Activated effector memory CD4-positive, alpha-beta T cell treated with Interleukin-2 at 50 U/mL for 16 hours (primary cell): ENCODE measurements around the gene EIF4B.

Source experiments
- DNase-seq: peaks from one replicate; pipeline ENCODE4 v3.0.0-alpha.2; 2020

The EIF4B gene

DNA sequence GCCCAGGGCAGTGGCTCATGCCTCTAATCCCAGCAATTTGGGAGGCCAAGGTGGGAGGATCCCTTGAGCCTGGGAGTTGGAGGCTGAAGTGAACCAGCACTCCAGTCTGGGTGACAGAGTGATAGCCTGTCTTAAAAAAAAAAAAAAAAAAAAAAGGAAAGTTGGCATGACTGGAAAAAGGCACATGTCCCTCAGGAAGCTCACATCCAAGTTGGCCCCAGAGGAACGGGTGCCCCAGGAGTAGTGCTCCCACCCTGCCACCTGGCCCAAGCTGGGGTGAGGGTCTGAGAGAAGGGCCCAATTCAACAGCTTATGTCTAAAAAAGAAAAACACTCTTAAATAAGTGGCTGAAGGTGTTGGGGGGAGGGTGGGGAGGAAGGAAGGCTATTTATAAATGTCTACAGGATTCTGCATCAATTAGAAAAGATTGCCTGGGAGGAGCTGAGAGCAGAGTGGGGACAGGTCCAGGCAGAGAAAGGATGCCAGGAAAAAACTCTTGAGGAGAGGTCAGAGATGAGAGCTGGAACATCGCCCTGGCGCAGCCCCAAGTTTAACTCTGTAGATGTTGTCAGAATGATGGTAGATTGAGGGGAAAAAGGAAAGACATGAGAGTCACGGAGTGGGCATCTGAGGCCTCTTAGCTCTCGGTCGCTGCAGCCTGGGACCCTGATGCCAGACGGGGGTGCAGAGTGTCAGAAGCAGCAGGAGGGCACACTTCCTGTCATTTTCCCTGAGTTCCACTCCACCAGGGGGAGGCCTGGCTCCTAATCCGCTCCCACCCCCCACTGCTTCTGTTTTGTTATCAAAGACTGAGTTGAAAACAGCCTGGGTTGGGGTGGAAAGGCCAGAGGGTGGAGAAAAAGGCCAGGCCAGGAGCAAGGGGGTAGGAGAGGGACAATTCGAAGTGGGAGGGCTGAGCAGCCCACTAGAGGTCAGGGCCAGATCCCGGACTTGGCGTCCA, 65.6 kb downstream of the EIF4B start:
- DNase-seq, result no peak

DNA sequence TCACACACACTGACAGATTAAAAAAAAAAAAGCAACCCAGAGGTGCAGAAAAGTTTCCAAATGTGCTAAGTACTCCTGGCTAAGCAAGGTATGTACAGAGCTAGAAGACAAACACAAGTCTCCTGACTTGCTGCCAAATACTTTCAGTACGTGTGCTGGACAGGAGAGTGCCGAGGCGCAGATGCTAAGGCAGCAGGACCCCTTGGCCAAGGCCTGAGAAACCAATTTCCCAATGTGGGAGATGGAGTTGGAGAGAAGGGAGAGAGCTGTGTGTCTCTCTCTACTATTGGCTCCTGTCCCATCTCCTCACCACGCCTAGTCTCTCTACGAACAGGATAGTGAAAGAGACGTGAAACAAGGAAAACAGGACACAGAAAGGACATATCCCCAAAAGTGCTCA, 67.6 kb downstream of the EIF4B start:
- no peak for DNase-seq

DNA sequence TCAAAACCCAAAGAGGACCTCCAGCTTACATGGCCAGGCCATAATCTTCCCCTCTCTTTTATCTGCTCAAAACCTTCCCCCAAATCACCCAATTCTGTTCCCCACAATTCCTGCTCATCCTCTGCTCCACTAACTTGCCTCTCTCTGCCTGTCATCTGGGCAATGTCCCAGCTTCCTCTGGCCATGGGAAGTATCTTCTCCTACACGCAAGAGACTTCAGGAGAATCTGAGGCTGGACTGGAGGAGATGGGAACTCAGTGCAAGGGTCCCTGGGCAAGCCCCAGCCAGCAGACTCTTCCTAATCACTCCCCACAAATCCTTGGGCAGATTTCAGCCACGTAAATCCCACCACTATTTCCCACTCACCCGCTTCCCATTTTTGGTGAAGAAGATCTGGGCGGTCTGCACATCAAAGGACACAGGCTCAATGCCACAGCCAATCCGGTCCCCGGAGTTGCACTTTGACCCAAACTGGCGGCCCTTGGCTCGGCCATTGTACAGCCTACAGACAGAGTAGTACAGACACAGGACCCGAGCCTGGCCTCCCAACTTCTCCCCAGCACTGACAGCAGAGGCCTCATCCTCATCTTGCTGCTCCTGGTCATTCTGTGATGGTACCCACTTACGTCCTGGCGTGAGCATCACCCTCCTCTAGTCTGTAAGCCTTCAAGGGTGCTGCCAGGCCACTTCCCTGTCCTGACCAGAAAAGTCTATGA, 68.2 kb downstream of the EIF4B start:
- no peak for DNase-seq

DNA sequence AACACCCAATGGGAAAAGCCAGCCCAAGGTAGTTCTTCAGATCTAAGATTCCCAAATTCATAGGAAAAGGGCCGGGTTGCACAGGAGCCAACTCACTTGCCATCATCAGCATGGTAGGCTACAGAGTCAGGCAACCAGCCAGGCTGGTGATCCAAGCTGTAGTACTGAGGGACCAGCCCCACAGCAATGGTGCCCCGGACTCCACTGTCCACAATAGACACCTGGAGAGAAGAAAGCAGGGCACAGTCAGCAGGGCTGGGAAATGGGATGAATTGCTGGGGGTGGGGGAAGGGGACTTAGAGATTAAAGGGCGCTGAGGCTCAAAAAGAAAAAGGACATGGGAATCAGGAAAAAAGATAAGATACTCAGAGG, 68.7 kb downstream of the EIF4B start:
- DNase-seq, result no peak

DNA sequence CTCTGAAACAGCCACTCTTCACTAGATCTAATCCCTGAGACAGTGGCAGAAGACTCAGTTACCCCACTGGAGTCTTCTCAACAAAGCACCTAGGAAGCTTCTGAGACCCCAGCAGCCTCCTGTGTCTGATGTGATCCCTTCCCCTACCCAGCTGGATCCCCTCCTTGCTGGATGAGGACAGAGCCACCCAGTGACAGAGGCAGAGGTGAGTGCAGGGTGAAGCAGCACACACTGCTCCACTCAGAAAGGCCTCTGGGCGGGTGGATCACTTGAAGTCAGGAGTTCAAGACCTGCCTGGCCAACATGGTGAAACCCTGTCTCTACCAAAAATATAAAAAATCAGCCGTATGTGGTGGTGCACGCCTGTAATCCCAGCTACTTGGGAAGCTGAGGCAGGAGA, 70.2 kb downstream of the EIF4B start:
- DNase-seq, result no peak

DNA sequence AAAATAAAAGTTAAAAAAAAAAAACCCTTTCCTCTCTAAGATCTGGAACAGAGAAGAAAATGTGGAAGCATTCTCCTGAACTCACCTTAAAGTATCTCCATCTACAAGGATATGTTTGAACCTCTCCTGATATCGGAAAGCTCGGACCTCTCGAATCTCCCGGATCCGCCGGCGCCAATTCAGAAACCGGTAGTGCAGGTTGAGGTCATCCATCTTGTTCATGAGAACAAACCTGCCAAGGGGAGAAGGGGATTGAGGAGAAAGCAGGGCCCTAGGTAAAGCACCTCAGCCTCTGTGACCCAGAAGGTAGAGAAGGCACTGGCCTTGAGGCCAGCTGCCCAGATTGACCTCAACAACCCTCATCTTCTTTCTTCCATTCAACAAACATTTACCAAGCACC, 70.8 kb downstream of the EIF4B start:
- DNase-seq, result no peak

DNA sequence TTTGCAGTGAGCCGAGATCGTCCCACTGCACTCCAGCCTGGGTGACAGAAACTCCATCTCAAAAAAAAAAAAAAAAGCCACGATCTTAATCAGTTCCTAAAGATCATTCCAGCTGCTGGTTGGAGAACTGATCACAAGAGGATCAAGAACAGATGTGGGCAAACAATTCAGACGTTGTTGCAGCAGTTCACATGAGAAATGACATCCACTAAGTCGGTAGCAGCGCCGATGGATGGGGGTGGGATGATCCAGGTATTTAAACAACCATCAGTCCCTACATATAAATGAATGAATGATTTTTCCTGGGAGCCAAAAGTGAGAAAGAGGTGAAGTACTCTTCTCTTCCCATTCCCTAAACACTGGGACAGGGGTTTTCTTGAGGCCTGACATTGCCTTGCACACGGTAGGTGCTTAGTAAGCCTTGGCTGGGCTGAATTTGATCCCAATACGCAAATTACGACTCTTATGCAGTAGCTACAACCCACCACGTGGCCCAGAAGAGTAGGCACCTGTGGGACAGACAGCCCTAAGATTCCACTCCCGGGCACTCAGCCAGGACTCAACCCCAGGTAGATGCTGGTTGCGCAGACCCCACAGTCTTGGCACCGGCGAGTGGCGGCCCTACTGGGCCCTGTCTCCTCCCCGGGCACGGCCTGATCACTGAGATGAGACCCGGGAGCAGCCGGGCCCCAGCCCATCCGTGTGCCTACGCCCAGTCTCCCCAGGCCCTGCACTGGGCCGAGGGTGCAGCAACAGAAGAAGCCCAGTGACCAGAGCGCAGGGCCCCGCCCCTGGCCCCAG, 72.4 kb downstream of the EIF4B start:
- DNase-seq, result no peak

DNA sequence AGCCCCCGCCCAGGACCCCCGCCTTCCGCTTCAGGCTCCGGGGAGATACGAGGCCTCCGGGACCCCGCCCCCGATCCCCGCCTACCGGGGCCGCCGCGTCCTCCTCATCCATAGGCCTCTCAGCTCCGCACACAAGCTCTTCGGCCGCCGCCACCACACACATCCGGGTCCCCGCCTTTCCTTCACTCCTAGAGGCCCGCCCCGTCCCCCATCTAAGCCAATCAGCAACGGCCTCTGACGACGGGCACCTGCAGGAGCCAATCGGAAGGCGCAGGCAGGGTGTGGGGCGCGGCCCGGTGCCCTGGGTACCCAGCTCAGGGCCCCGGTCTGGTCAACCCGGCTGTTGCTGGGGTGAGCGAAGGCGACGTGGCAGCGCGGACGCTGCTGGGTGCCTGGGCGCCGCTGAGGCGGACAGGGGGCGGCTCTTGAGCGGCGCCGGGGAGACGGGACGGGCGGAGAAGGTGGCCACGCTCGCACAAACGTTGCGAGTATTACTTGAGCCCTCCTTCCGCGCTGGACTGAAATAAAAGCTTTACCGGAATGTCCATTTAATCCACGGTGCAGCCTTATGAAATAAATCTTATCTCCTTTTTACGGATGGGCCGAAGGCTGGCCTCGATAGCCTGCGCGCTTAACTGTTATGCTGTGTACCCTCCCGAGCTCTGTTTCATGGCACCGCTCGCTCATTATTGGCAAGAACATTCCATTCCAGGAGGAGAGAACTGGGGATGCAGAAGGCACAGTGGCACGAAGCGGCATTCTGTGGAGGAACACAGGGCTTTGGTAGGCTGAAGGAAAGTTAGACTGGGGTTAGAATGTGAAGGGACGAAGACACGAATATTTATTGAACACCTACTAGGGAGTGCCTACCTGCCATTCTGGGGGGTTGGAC, 73.2 kb downstream of the EIF4B start, which contains the start of gene SPRYD3:
SPRYD3 (minus strand) TSS at position 165 of the 892 bp plus-strand sequence; CDS start at position 108, 57 bp downstream.
- DNase-seq, result peak; percentile 96

DNA sequence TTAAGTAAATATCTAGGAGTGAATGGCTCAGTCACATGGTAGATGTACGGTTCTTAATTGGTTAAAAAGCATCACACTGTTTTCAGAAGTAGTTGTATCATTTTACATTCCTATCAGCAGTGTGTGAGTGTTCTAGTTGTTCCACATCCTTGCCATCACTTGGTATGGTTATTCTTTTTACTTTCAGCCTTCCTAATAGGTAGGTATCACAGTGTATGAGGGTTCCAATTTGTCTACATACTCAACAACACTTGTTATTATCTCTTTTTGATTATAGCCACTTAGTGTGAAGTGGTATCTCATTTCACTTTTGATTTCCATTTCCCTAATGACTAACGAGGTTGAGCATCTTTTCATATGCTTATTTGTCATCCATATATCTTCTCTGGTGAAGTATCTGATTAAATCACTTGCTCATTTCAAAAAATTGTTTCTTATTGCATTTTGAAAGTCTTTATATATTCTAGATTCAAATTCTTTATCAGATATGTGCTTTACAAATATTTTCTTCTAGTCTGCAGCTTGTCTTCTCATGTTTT, 76.5 kb downstream of the EIF4B start:
- DNase-seq, result no peak

DNA sequence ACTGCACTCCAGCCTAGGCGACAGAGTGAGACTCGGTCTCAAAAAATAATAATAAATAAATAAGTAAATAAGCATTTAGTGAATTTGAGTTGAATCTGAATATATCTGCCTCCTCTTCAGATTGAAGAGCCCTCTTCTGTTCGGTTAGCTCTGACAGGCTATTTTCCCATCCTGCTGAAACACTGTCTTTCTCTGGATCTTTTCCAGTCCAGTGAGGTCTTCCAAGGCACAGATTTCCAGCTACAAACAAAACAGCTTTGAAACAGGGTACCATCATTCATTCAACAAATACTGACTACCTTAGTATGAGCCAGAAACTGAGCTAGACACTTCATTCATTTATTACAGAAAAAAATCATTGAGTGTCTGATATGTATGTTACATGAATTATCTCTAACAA, 80.1 kb downstream of the EIF4B start:
- no peak for DNase-seq

DNA sequence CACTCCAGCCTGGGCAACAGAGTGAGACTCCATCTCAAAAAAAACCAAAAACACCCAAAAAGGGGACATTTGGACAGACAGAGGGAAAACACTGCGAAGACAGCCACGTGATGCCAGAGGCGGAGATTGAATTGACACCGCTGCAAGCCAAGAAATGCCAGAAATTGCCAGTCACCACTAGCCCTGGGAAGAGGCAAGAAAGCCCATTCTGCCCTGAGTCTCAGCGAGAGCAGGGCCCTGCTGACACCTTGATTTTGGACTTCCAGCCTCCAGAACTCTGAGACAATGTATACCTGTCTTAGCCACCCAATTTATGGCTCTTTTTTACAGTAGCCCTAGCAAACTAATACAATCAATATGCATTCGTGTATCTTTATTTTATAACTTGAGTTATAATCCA, 83.8 kb downstream of the EIF4B start:
- no peak for DNase-seq

DNA sequence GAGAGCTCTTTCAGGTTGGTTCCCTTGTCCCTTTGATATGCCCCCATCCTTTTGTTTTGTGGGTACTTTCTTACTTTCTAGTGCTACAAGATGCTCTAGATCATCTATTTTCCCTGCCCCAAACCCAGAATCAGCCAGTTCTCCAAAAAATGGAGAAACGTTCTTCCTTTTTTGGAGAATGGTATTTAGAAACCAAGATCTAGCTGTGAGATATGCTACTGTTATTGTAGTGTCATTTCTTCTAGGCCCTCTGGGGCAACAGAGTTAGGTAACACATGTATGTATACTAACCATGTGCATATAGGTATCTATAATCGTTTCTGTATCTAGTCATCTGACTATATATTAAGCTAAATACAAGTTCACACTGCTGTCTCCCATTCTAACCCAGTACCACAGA, 84.3 kb downstream of the EIF4B start:
- no peak for DNase-seq

DNA sequence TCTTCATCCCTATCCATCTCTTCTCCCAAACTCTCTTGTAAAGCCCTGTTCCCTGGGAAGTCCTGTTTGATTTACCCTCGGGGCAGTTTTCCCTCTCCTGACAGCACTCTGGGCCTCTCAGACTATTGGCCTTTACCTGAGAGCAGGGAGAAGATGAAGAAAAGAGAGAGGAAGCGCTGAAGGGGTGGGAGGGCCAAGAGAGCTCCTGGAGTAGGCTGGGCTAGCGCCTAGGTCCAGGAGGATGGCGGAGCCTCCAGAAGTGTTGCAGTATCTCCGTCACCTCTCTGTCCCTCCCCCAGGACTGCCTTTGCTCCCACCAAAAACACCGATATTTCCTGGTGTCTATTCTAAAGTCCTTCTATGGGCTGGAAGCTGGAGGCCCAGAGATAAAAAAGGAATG, 85.5 kb downstream of the EIF4B start:
- no peak for DNase-seq
